ENCODE data around the gene FOXJ3.

FOXJ3 gene

GRCh38 chr1:42325014-42325402 is 10.0 kb downstream of the FOXJ3 start:
- no peak for TF ChIP-seq CTCF (IDR thresholded peaks at IDR 0.05; ENCODE audit: insufficient read depth, low read depth, low read length, missing control alignments)
- DNase-seq (ENCODE audit: low read depth): no peak
- no peak overlapping the region for H3K4me3 ChIP-seq (ENCODE audit: low read length)

- TF ChIP-seq CTCF (IDR thresholded peaks at IDR 0.05; ENCODE audit: insufficient read depth, low read depth, low read length, missing control alignments): no peak
- no peak for DNase-seq (ENCODE audit: low read depth)
- no peak overlapping the region for H3K4me3 ChIP-seq (ENCODE audit: low read length)
Observed at GRCh38 chr1:42324398-42325013, 10.5 kb downstream of the FOXJ3 start.

GRCh38 chr1:42323551-42323950 is 11.5 kb downstream of the FOXJ3 start:
- TF ChIP-seq CTCF (IDR thresholded peaks at IDR 0.05; ENCODE audit: insufficient read depth, low read depth, low read length, missing control alignments): no peak
- no peak for DNase-seq (ENCODE audit: low read depth)
- no peak overlapping the region for H3K4me3 ChIP-seq (ENCODE audit: low read length)

- H3K4me3 ChIP-seq (ENCODE audit: low read length): no peak overlapping the region
- no peak for TF ChIP-seq CTCF (IDR thresholded peaks at IDR 0.05; ENCODE audit: insufficient read depth, low read depth, low read length, missing control alignments)
- DNase-seq (ENCODE audit: low read depth): peak; percentile 25
Observed at GRCh38 chr1:42322577-42322976, 12.5 kb downstream of the FOXJ3 start.

GRCh38 chr1:42321731-42322130 is 13.3 kb downstream of the FOXJ3 start:
- H3K4me3 ChIP-seq (ENCODE audit: low read length): no peak overlapping the region
- no peak for DNase-seq (ENCODE audit: low read depth)
- TF ChIP-seq CTCF (IDR thresholded peaks at IDR 0.05; ENCODE audit: insufficient read depth, low read depth, low read length, missing control alignments): no peak

GRCh38 chr1:42320708-42321107 is 14.3 kb downstream of the FOXJ3 start:
- no peak for DNase-seq (ENCODE audit: low read depth)
- no peak for TF ChIP-seq CTCF (IDR thresholded peaks at IDR 0.05; ENCODE audit: insufficient read depth, low read depth, low read length, missing control alignments)
- H3K4me3 ChIP-seq (ENCODE audit: low read length): no peak overlapping the region

GRCh38 chr1:42319871-42320484 is 15.1 kb downstream of the FOXJ3 start:
- no peak for TF ChIP-seq CTCF (IDR thresholded peaks at IDR 0.05; ENCODE audit: insufficient read depth, low read depth, low read length, missing control alignments)
- H3K4me3 ChIP-seq (ENCODE audit: low read length): no peak overlapping the region
- no peak for DNase-seq (ENCODE audit: low read depth)

All from epithelial cell of esophagus (primary cell).